ENCODE results near the gene RNPS1. TPM values are rescaled to one million over a fixed set of nuclear protein-coding genes. Genes with fewer than 3 reads are reported as not detected.
A peak's percentile ranks its signal among the peaks of the same experiment; 100 is the strongest.

The RNPS1 gene
- total and polyA plus RNA-seq, 8 donors, result 109 to 208 (median 194) TPM

DNA sequence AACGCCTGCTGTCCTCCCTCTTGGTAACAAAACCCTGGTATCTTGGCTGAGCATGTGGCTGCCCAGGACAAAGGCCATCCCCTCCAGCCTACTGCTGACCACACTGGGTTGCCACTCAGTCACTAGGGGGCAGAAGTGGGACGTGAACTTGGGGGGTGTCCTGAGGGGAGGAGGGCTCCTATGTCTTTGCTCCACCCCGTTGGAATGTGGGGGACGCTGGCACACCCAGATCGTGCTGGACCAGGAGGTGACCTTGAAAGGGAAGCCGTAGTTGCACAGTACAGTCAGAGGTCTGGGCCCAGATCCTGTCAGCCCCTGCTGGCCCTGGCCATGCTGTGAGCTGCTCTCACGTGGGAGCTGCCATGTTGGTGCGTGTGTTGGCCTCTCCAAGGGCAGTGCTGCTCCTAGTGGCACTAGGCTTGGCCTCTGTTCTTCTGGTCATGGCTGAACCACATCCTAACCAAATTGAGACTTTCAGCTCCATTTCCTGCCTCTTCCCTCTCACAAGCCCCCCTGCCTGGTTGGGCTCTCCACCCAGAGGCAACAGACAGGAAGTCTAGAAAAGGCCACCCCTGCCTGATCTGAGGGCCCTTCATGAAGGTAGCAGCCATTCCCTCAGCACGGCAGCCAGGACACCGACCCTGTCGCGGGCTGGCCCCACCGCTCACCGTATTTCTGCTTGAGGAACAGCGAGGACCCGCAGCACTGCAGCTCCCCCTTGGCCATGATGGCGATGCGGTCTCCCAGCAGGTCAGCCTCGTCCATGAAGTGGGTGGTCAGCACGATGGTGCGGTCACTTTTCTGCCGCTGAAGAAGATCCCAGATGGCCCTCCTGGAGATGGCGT, 29.0 kb upstream of the RNPS1 start:
- H3K4me3 ChIP-seq, result no peak overlapping the region
- intact Hi-C loops (cut with DNase I), result no loop called here
- H3K4me1 ChIP-seq, result no peaks in the 10 kb centered on the region
- H3K36me3 ChIP-seq, result peaks cover 0 to 70% of the 10 kb centered on the region in 2 donors
- TF ChIP-seq, protein P1, sequence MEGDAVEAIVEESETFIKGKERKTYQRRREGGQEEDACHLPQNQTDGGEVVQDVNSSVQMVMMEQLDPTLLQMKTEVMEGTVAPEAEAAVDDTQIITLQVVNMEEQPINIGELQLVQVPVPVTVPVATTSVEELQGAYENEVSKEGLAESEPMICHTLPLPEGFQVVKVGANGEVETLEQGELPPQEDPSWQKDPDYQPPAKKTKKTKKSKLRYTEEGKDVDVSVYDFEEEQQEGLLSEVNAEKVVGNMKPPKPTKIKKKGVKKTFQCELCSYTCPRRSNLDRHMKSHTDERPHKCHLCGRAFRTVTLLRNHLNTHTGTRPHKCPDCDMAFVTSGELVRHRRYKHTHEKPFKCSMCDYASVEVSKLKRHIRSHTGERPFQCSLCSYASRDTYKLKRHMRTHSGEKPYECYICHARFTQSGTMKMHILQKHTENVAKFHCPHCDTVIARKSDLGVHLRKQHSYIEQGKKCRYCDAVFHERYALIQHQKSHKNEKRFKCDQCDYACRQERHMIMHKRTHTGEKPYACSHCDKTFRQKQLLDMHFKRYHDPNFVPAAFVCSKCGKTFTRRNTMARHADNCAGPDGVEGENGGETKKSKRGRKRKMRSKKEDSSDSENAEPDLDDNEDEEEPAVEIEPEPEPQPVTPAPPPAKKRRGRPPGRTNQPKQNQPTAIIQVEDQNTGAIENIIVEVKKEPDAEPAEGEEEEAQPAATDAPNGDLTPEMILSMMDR (IDR thresholded peaks at IDR 0.05), result peak in 1 of 2 donors; percentile 24
- H3K9me3 ChIP-seq, result no peaks in the 10 kb centered on the region
- H3K27ac ChIP-seq, result no peak overlapping the region
- no peaks in the 10 kb centered on the region for H3K27me3 ChIP-seq
- DNase-seq (peak in 2 of 4 donors; percentile 10 to 62), ATAC-seq (peak; percentile 59)

DNA sequence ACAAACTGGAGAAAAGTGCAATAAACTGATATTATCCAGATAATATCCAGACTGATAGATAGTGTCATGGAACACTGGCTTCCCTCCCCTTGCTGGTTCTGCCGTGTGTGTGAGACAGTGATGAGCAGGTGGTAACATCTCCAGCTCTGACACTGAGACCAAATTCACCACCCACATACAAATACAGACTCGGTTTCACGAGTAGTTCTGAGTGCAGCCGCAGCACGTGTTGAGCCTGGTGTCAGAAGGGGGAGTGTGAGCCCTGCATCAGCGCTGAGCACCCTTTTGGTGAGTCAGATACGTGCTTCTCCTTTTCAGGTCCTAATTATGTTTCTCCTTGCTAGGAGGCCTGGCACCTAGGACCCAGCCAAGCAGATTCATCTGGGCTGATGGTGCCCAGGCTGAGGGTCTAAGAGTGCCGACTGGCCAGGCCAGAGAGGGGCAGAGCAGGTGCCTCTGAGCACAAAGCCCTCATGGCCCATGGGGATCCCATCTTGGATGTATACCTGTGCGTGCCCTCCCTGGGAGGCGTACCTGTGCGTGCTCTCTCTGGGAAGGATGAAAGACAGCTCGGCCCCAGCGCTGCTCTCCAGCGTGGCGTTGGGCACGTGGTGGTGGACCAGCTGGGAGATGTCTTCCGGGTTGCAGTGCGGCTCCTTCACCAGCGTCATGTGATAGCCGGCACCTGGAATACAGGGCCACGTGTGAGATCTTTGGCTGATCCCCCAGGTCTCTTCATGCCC, 27.3 kb upstream of the RNPS1 start:
- DNase-seq (peak in 1 of 4 donors; percentile 64), ATAC-seq (no peak)
- Histone ChIP-seq H3K27me3 (no peaks in the 10 kb centered on the region), H3K4me1 (no peaks in the 10 kb centered on the region), H3K36me3 (peaks cover 0 to 78% of the 10 kb centered on the region in 2 donors), H3K4me3 (no peak overlapping the region), H3K27ac (no peak overlapping the region), H3K9me3 (no peaks in the 10 kb centered on the region)
- intact Hi-C loops (cut with DNase I), result no loop called here
- TF ChIP-seq, protein P1 (IDR thresholded peaks at IDR 0.05), result no peak

DNA sequence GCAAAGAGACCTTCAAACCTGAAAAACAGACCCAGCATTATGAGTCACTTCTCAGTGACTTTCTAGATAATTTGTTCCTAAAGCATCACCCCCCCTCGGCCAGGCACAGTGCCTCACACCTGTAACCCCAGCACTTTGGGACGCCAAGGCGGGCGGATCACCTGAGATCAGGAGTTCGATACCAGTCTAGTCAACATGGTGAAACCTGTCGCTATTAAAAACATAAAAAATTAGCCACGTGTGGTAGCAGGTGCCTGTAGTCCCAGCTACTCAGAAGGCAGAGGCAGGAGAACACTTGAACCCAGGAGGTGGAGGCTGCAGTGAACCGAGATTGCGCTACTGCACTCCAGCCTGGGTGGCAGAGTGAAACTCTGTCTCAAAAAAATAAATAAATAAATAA, 24.3 kb upstream of the RNPS1 start:
- no peaks in the 10 kb centered on the region for H3K27me3 ChIP-seq
- no peak overlapping the region for H3K27ac ChIP-seq
- no peak for DNase-seq
- intact Hi-C loops (cut with DNase I), result no loop called here
- ATAC-seq, result no peak
- no peak overlapping the region for H3K4me3 ChIP-seq
- TF ChIP-seq, protein P1 (IDR thresholded peaks at IDR 0.05), result no peak
- no peaks in the 10 kb centered on the region for H3K4me1 ChIP-seq
- H3K36me3 ChIP-seq, result peaks cover 0 to 79% of the 10 kb centered on the region in 2 donors
- no peaks in the 10 kb centered on the region for H3K9me3 ChIP-seq

DNA sequence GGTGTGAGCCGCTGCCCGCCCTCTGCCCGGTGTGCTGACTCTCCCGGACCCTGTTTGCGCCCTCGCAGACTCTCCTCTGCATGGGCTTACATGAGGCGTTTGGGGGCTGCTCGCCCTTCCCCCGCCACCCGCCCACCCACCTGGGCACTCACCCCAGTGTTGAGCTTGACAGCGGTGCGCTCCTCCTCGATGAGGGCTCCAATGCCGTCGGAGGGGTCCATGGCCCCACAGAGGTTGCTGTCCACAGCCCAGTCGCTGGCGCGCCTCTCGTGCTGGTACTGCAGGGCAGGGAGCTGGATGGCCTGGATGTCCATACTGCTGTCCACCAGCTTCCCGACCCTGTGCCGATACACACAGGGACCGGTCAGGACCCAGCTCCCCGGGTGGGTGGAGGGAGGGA, 21.4 kb upstream of the RNPS1 start:
- no peaks in the 10 kb centered on the region for H3K9me3 ChIP-seq
- no peaks in the 10 kb centered on the region for H3K4me1 ChIP-seq
- TF ChIP-seq, protein P1 (IDR thresholded peaks at IDR 0.05), result no peak
- H3K27ac ChIP-seq, result no peak overlapping the region
- no peaks in the 10 kb centered on the region for H3K27me3 ChIP-seq
- intact Hi-C loops (cut with DNase I), result no loop called here
- ATAC-seq (no peak), DNase-seq (peak in 1 of 4 donors; percentile 78)
- no peak overlapping the region for H3K4me3 ChIP-seq
- peaks cover 0 to 85% of the 10 kb centered on the region in 2 donors for H3K36me3 ChIP-seq

DNA sequence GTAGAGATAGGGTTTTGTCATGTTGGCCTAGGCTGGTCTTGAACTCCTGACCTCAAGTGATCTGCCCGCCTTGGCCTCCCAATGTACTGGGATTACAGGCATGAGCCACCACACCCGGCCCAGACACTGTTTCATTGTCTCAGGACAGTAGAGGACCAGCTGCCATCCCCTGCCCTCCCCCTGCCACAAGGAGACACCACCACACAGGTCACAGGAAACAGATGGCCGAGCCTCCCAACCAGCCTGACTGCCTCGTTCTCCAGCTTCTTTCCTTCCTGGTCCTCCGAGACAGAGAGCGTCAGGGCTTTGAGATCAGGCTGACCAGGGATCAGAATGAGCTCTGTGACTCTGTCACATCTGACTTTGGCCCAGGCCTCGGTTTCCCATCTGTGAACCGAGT, 20.8 kb upstream of the RNPS1 start:
- intact Hi-C loops (cut with DNase I), result no loop called here
- Histone ChIP-seq H3K9me3 (no peaks in the 10 kb centered on the region), H3K4me1 (no peaks in the 10 kb centered on the region), H3K27me3 (no peaks in the 10 kb centered on the region), H3K4me3 (no peak overlapping the region), H3K36me3 (peaks cover 0 to 88% of the 10 kb centered on the region in 2 donors), H3K27ac (no peak overlapping the region)
- DNase-seq, result no peak
- TF ChIP-seq, protein P1 (IDR thresholded peaks at IDR 0.05), result no peak
- no peak for ATAC-seq

Data from left lung (tissue), 10 donors.